Stimulated activated CD4-positive, alpha-beta T cell treated with anti-CD3 and anti-CD28 coated beads, TNF-alpha, amount 100 ng/mL, for 48 hours (primary cell): Measurements from ENCODE around the gene ZIC1.

ENCODE experiments used
- DNase-seq, 3 donors: peaks; one replicate each; pipeline ENCODE4 v3.0.0-alpha.2; 2020; ENCODE audit warnings: low read depth in 3 of 3

ZIC1 gene

GRCh38 chr3:147395899-147396711 lies 13.1 kb upstream of the ZIC1 start:
- no peak for DNase-seq

GRCh38 chr3:147396712-147397046 lies 12.5 kb upstream of the ZIC1 start:
- no peak for DNase-seq

GRCh38 chr3:147397155-147397874 lies 11.8 kb upstream of the ZIC1 start:
- DNase-seq = no peak

GRCh38 chr3:147397875-147398812 lies 11.0 kb upstream of the ZIC1 start:
- DNase-seq = no peak

GRCh38 chr3:147398813-147399534 lies 10.2 kb upstream of the ZIC1 start:
- DNase-seq = no peak

- DNase-seq = no peak
Observed at GRCh38 chr3:147400111-147400510, 9.1 kb upstream of the ZIC1 start.

- no peak for DNase-seq
Observed at GRCh38 chr3:147400999-147401398, 8.2 kb upstream of the ZIC1 start.

- DNase-seq = no peak
Observed at GRCh38 chr3:147401421-147401820, 7.7 kb upstream of the ZIC1 start.

GRCh38 chr3:147402159-147402558 lies 7.0 kb upstream of the ZIC1 start:
- DNase-seq = no peak

GRCh38 chr3:147403511-147403910 lies 5.7 kb upstream of the ZIC1 start:
- no peak for DNase-seq

GRCh38 chr3:147404000-147404799 lies 5.0 kb upstream of the ZIC1 start:
- DNase-seq = no peak

- no peak for DNase-seq
Observed at GRCh38 chr3:147404800-147405230, 4.3 kb upstream of the ZIC1 start.

- no peak for DNase-seq
Observed at GRCh38 chr3:147405231-147406027, 3.7 kb upstream of the ZIC1 start.

GRCh38 chr3:147406028-147406931 lies 2.9 kb upstream of the ZIC1 start, which contains the start of gene ZIC4:
ZIC4 (minus strand) TSS chr3:147406543; CDS start chr3:147402797, 3,746 bp downstream.
- no peak for DNase-seq

GRCh38 chr3:147407114-147407497 lies 2.1 kb upstream of the ZIC1 start:
- no peak for DNase-seq

- no peak for DNase-seq
Observed at GRCh38 chr3:147407498-147408187, 1.5 kb upstream of the ZIC1 start.

GRCh38 chr3:147408188-147409100 lies 721 bp upstream of the ZIC1 start:
- no peak for DNase-seq
